ENCODE data around the gene MYO7B. TPM values are rescaled to one million over a fixed set of nuclear protein-coding genes. Genes with fewer than 3 reads are reported as not detected.

Gene MYO7B
- total RNA-seq, 2 experiments from 2014 or later, result 0.65 to 1.2 TPM

GRCh38 chr2:127681976-127682857 lies 146.7 kb downstream of the MYO7B start:
- H3K4me1 Mint-ChIP-seq (ENCODE audit: low read depth), result no peaks in the 10 kb centered on the region
- peaks cover 6% of the 10 kb centered on the region for H3K27me3 Mint-ChIP-seq
- TF ChIP-seq CTCF (IDR thresholded peaks at IDR 0.05), result no peak
- no peak overlapping the region for H3K4me3 Mint-ChIP-seq
- intact Hi-C loops (cut with micrococcal nuclease), result no loop called here
- ChIA-PET POLR2A (no interaction called here), CTCF (interaction anchor here (1.3 to 2.1 kb wide), 2 partner anchors 29 to 91 kb away, joined by 3 to 7 read pairs; no protein-coding TSS in a partner anchor)
- H3K36me3 Mint-ChIP-seq (ENCODE audit: low read depth), result no peaks in the 10 kb centered on the region
- DNase-seq (no peak), ATAC-seq (no peak)
- H3K9me3 Mint-ChIP-seq, result no peaks in the 10 kb centered on the region
- no peak overlapping the region for H3K27ac Mint-ChIP-seq

GRCh38 chr2:127683056-127683455 lies 147.6 kb downstream of the MYO7B start:
- ChIA-PET CTCF (interaction anchor here (2.1 kb wide), 1 partner anchor 92 kb away, joined by 7 read pairs; no protein-coding TSS in a partner anchor), POLR2A (no interaction called here)
- Mint-ChIP-seq H3K27ac (no peak overlapping the region), H3K36me3 (ENCODE audit: low read depth) (no peaks in the 10 kb centered on the region), H3K4me3 (no peak overlapping the region), H3K27me3 (peaks cover 3% of the 10 kb centered on the region), H3K9me3 (peaks cover 2% of the 10 kb centered on the region), H3K4me1 (ENCODE audit: low read depth) (no peaks in the 10 kb centered on the region)
- ATAC-seq (no peak), DNase-seq (no peak)
- intact Hi-C loops (cut with micrococcal nuclease), result no loop called here
- TF ChIP-seq CTCF (IDR thresholded peaks at IDR 0.05), result no peak

- ChIA-PET CTCF (no interaction called here), POLR2A (no interaction called here)
- H3K4me3 Mint-ChIP-seq, result no peak overlapping the region
- no peak overlapping the region for H3K27ac Mint-ChIP-seq
- DNase-seq (no peak), ATAC-seq (no peak)
- intact Hi-C loops (cut with micrococcal nuclease), result no loop called here
- peaks cover 8% of the 10 kb centered on the region for H3K9me3 Mint-ChIP-seq
- TF ChIP-seq CTCF (IDR thresholded peaks at IDR 0.05), result no peak
- H3K4me1 Mint-ChIP-seq (ENCODE audit: low read depth), result no peaks in the 10 kb centered on the region
- no peaks in the 10 kb centered on the region for H3K36me3 Mint-ChIP-seq (ENCODE audit: low read depth)
- peaks cover 1% of the 10 kb centered on the region for H3K27me3 Mint-ChIP-seq
Measured at GRCh38 chr2:127683757-127684156, 148.3 kb downstream of the MYO7B start.

- Mint-ChIP-seq H3K9me3 (peaks cover 10% of the 10 kb centered on the region), H3K36me3 (ENCODE audit: low read depth) (peaks cover 2% of the 10 kb centered on the region), H3K27me3 (no peaks in the 10 kb centered on the region), H3K4me1 (ENCODE audit: low read depth) (no peaks in the 10 kb centered on the region), H3K4me3 (no peak overlapping the region), H3K27ac (no peak overlapping the region)
- ChIA-PET POLR2A (no interaction called here), CTCF (no interaction called here)
- TF ChIP-seq CTCF (IDR thresholded peaks at IDR 0.05), result no peak
- DNase-seq (no peak), ATAC-seq (no peak)
- intact Hi-C loops (cut with micrococcal nuclease), result no loop called here
Measured at GRCh38 chr2:127685410-127686080, 150.1 kb downstream of the MYO7B start.

Other genes starting within 250 kb of the MYO7B start
- 10 to 100 TPM; 43.7 to 43.9 TPM for gene ERCC3, start 241.5 kb upstream of the MYO7B start, total RNA-seq
- gene MAP3K2, start 147.7 kb upstream of the MYO7B start, total RNA-seq, result 10 to 100 TPM; 54.7 to 55.5 TPM
- gene PROC, start 117.3 kb upstream of the MYO7B start, total RNA-seq, result not detected
- gene IWS1, start 9.2 kb upstream of the MYO7B start, total RNA-seq, result 10 to 100 TPM; 52.3 to 53.7 TPM
- not detected for gene GPR17, start 110.5 kb downstream of the MYO7B start, total RNA-seq
- gene LIMS2, start 139.8 kb downstream of the MYO7B start, total RNA-seq, result 10 to 100 TPM; 22.1 to 23.6 TPM
- 1 to 10 TPM; 3.9 to 4.4 TPM for gene SFT2D3, start 165.8 kb downstream of the MYO7B start, total RNA-seq